Uterus (tissue), 4 donors: ENCODE measurements around the gene SLC13A3. TPM values are rescaled to one million over a fixed set of nuclear protein-coding genes. Genes with fewer than 3 reads are reported as not detected.

Experiments used
- DNase-seq, 2 donors: peaks; one replicate each; pipeline ENCODE4 v3.0.0-alpha.2; 2019 to 2020
- H3K27ac ChIP-seq, 2 donors: fragments of 200-600 bp; sonication (generic); 1 replicate in 1 of 2; 2 replicates in 1 of 2; pipeline ENCODE4 v1.5.1; 2016 to 2018
- H3K27me3 ChIP-seq, 2 donors: fragments of 200-600 bp; sonication (generic); one replicate each; pipeline ENCODE4 v1.5.1; 2018 to 2019; ENCODE audit warnings: control low read depth in 1 of 2
- H3K36me3 ChIP-seq, 2 donors: fragments of 200-600 bp; sonication (generic); one replicate each; pipeline ENCODE4 v1.5.1; 2019; ENCODE audit warnings: control low read depth in 1 of 2
- H3K4me1 ChIP-seq, 2 donors: fragments of 200-600 bp; sonication (generic); one replicate each; pipeline ENCODE4 v1.5.1; 2018 to 2019; ENCODE audit warnings: control low read depth in 1 of 2
- H3K4me3 ChIP-seq, 2 donors: fragments of 200-600 bp; sonication (generic); 1 replicate in 1 of 2; 2 replicates in 1 of 2; pipeline ENCODE4 v1.5.1; 2018 to 2019; ENCODE audit warnings: mild to moderate bottlenecking in 1 of 2
- H3K9me3 ChIP-seq, 2 donors: fragments of 200-600 bp; sonication (generic); one replicate each; pipeline ENCODE4 v1.5.1; 2019; ENCODE audit warnings: control low read depth in 1 of 2
- CTCF ChIP-seq, 4 experiments: fragments of 200-600 bp in 2 of 4; fragments of 450-650 bp in 2 of 4; sonication (generic) in 2 of 4; IDR thresholded peaks; one replicate each; pipeline ENCODE4 v1.5.1; 2016 to 2019; ENCODE audit warnings: antibody characterized with exemption in 4 of 4, mild to moderate bottlenecking in 2 of 4, moderate library complexity in 1 of 4
- POLR2A ChIP-seq, 2 donors: fragments of 450-650 bp; IDR thresholded peaks; one replicate each; pipeline ENCODE4 v1.6.1; 2016; ENCODE audit warnings: antibody characterized with exemption in 2 of 2, mild to moderate bottlenecking in 1 of 2, moderate library complexity in 1 of 2
- intact Hi-C: fragments of 100-400 bp; cut with DNase I; formaldehyde crosslinking; loops from one replicate; pipeline ENCODE4 v1.15.1; 2023; ENCODE audit warnings: low total_unique reads
- total RNA-seq, 4 donors: library from RNA; depleted of rRNA in 3 of 4; stranded (reverse); fragments of >200 nt in 3 of 4; gene quantifications; one replicate each; pipeline versions ENCODE4 v1.1.0 to v1.2.4, GENCODE V29; 2014 to 2023
- donor health status: DM: yes; HTN: yes; CAD: no.

The SLC13A3 gene
- total RNA-seq, 4 donors from 2014 or later, result under 0.01 to 4.2 (median 4.2) TPM; not detected in 1

- no peak for TF ChIP-seq POLR2A (IDR thresholded peaks at IDR 0.05)
- no peak for TF ChIP-seq CTCF (IDR thresholded peaks at IDR 0.05)
- Histone ChIP-seq H3K36me3 (no peaks in the 10 kb centered on the region), H3K27me3 (no peaks in the 10 kb centered on the region), H3K27ac (no peak overlapping the region), H3K4me1 (no peaks in the 10 kb centered on the region), H3K4me3 (no peak overlapping the region), H3K9me3 (no peaks in the 10 kb centered on the region)
- no peak for DNase-seq
- intact Hi-C loops, result no loop called here
Observed at GRCh38 chr20:46621492-46621891, 29.8 kb downstream of the SLC13A3 start.

GRCh38 chr20:46619445-46619844, 31.8 kb downstream of the SLC13A3 start:
- TF ChIP-seq POLR2A (IDR thresholded peaks at IDR 0.05) (no peak), CTCF (IDR thresholded peaks at IDR 0.05) (no peak)
- H3K4me3 ChIP-seq, result no peak overlapping the region
- no peaks in the 10 kb centered on the region for H3K36me3 ChIP-seq
- no peaks in the 10 kb centered on the region for H3K27me3 ChIP-seq
- no peaks in the 10 kb centered on the region for H3K4me1 ChIP-seq
- H3K27ac ChIP-seq, result no peak overlapping the region
- intact Hi-C loops, result no loop called here
- DNase-seq, result no peak
- no peaks in the 10 kb centered on the region for H3K9me3 ChIP-seq

- intact Hi-C loops, result no loop called here
- Histone ChIP-seq H3K27me3 (no peaks in the 10 kb centered on the region), H3K27ac (no peak overlapping the region), H3K4me1 (no peaks in the 10 kb centered on the region), H3K36me3 (no peaks in the 10 kb centered on the region), H3K4me3 (no peak overlapping the region), H3K9me3 (no peaks in the 10 kb centered on the region)
- TF ChIP-seq CTCF (IDR thresholded peaks at IDR 0.05) (no peak), POLR2A (IDR thresholded peaks at IDR 0.05) (no peak)
- no peak for DNase-seq
Observed at GRCh38 chr20:46618316-46619100, 32.8 kb downstream of the SLC13A3 start.

GRCh38 chr20:46614503-46614902, 36.8 kb downstream of the SLC13A3 start:
- H3K9me3 ChIP-seq, result no peaks in the 10 kb centered on the region
- no peak for TF ChIP-seq POLR2A (IDR thresholded peaks at IDR 0.05)
- no peaks in the 10 kb centered on the region for H3K4me1 ChIP-seq
- H3K27me3 ChIP-seq, result no peaks in the 10 kb centered on the region
- no peaks in the 10 kb centered on the region for H3K36me3 ChIP-seq
- H3K4me3 ChIP-seq, result no peak overlapping the region
- no peak overlapping the region for H3K27ac ChIP-seq
- intact Hi-C loops, result no loop called here
- no peak for DNase-seq

- no peaks in the 10 kb centered on the region for H3K9me3 ChIP-seq
- TF ChIP-seq CTCF (IDR thresholded peaks at IDR 0.05) (no peak), POLR2A (IDR thresholded peaks at IDR 0.05) (no peak)
- H3K4me1 ChIP-seq, result no peaks in the 10 kb centered on the region
- no peak overlapping the region for H3K27ac ChIP-seq
- no peak overlapping the region for H3K4me3 ChIP-seq
- no peak for DNase-seq
- intact Hi-C loops, result no loop called here
- no peaks in the 10 kb centered on the region for H3K27me3 ChIP-seq
- H3K36me3 ChIP-seq, result no peaks in the 10 kb centered on the region
Observed at GRCh38 chr20:46610145-46610544, 41.1 kb downstream of the SLC13A3 start.
